22Rv1 (cell line): ENCODE measurements around the gene ACOXL.

Experiments used
- CTCF ChIP-seq: fragments of 450-650 bp; IDR thresholded peaks from 2 replicates; pipeline ENCODE4 v1.5.1; 2017; ENCODE audit warnings: mild to moderate bottlenecking
- ZFX ChIP-seq: fragments of 450-650 bp; IDR thresholded peaks from 2 replicates; pipeline ENCODE4 v1.6.1; 2017; ENCODE audit warnings: antibody characterized with exemption, borderline replicate concordance

GRCh38 chr2:110770959-110771431 lies 38.6 kb downstream of the ACOXL start:
- TF ChIP-seq CTCF (no peak), ZFX (no peak)
